ENCODE measurements around the gene PRR35.

- peak in 2 of 6 experiments; percentile 20 to 21 for TF ChIP-seq CTCF (IDR thresholded peaks at IDR 0.05)
- TF ChIP-seq POLR2A (IDR thresholded peaks at IDR 0.05) = no peak
These were observed 25.2 kb downstream of the PRR35 start for GRCh38 chr16:585351-585750.

Data from thyroid gland (tissue), 4 donors.